HG03060 (cell line): ENCODE data around the gene NUFIP1.
A peak's percentile ranks its signal among the peaks of the same experiment; 100 is the strongest.
"Not testable (repeated sequence)": the region's sequence is repeated elsewhere in the genome, so short reads cannot be mapped to it uniquely, and the experiment has no call there.

ENCODE experiments used
- ATAC-seq: cut with Tn5 transposase; IDR thresholded peaks from one replicate; pipeline ENCODE4 v1.9.1; 2021; ENCODE audit warnings: low read depth, moderate number of reproducible peaks; ENCODE audit not compliant: unreplicated experiment

The NUFIP1 gene

DNA sequence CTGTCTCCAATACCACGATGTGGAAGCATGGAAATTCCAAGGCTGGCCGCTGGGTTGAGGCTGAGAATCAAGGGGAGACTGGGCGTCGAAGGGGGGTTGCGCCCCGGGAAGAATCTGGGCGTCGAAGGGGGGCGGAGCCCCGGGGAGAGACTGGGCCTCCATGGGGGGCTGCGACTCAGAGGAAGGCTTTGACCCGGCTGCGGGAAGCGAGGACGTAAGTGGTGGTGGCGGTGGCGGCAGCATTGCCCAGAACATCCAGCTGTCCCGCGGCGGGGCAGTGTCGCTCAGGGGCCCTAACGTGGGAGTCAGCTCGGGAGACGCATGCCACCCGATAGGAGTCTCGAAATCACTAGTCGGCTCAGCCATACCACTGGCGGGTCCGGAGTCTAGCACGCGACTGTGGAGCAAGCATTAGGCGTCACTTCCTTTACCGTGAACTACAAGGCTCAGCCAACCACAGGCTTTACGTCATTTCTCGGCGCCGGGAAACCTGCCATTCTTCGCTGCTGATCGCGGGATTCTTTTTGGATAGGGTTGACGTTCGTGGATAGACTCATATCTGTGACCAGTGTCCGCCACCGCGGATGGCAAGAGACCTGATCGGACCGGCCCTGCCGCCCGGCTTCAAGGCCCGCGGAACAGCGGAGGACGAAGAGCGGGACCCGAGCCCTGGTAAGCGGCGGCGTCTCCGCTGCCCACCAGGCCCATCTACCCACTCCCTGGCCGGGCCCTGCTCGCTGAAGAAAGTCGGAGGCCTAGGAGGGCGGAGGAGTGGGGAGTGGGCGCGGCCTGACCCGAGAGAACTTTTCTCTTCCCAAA, at the start of gene NUFIP1, which contains the start of gene GPALPP1:
Gene NUFIP1, minus strand, starts transcription at position 401 of the 819 bp plus-strand sequence. Its CDS starts 35 bp downstream, at position 366.
Gene GPALPP1, plus strand, starts transcription at position 468 of the 819 bp plus-strand sequence. Its CDS starts 117 bp downstream, at position 585.
- peak; percentile 87 for ATAC-seq

DNA sequence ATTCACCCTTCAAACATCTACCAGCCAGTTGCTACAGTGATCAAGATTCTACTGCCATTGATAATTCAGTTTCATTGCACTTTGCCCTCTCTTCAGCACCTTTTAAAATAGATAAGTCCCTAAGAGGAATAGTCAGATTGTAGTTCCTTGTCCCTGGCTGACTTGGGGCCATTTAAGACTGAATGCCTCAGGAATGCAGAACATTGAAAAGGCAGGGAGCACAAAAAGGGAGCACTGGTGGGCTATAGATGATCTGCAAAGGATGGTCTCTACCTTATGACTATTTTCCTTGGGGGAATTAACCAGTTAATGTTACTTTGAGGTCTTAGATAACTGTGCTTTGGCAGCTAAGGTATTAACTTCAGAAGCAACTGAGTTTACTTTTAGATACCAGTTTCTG, 46.9 kb upstream of the NUFIP1 start:
- no peak for ATAC-seq

DNA sequence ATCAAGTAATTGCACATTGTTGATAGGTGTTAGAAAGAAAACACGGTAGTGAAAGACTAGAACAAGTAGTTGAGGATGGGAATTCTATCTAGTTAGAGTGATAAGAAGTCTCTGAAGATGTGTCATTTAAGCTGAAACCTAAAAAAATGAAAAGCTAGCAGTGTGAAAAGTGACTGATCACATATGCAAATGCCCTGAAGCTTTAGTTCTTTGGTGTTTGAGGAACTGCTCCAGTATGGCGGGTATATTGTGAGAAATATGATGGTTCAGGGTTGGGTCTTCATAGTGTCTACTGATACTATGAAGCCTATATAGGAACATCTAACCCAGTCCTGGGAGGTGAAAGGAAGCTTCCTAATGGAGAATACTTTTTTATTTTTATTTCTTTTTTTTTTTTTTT, 45.1 kb upstream of the NUFIP1 start:
- ATAC-seq, result no peak

DNA sequence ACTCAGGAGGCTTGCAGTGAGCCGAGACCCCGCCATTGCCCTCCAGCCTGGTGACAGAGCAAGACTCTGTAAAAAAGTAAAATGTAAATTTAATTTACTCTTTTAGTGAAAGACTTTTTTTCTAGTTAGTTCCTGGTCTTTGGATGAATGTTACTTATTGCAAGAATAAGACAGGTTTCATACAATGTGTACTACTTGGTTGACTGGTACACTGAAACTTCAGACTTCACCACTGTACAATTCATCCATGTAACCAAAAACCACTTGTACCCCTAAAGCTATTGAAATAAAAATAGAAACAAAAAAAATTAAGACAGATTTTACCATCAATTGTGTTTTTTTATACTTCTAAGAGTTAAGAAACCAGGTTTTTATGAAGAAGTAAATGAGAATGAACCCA, 35.6 kb upstream of the NUFIP1 start:
- no peak for ATAC-seq

DNA sequence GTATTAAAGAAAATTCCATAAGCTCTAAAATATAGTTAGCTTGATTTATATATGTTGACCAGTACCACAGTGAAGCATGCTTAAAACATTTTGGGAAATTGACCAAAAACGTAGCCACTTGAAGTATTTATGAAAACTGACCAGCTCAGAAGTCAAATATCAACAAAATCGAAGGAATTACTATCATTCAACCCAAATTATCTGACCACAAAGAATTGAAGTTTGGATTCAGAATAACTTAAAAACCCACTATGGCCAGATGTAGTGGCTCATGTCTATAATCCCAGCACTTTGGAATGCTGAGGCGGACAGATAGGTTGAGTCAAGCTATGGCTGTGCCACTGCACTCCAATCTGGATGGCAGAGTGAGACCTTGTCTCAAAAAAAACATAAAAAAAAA, 32.0 kb upstream of the NUFIP1 start:
- no peak for ATAC-seq

DNA sequence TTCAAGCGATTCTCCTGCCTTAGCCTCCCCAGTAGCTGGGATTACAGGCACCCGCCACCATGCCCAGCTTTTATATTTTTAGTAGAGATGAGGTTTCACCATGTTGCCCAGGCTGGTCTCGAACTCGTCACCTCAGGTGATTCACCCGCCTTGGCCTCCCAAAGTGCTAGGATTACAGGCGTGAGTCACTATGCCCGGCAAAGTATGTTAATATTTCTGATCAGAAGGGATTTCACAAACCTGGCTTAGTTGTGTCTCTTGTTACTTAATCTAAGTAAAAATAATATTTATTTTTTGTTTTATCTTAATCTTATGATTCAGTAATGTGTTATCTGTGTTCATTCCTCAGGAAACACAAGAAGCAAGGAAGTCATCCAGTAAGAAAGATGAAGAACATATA, 30.7 kb upstream of the NUFIP1 start:
- ATAC-seq, result not testable (repeated sequence)

DNA sequence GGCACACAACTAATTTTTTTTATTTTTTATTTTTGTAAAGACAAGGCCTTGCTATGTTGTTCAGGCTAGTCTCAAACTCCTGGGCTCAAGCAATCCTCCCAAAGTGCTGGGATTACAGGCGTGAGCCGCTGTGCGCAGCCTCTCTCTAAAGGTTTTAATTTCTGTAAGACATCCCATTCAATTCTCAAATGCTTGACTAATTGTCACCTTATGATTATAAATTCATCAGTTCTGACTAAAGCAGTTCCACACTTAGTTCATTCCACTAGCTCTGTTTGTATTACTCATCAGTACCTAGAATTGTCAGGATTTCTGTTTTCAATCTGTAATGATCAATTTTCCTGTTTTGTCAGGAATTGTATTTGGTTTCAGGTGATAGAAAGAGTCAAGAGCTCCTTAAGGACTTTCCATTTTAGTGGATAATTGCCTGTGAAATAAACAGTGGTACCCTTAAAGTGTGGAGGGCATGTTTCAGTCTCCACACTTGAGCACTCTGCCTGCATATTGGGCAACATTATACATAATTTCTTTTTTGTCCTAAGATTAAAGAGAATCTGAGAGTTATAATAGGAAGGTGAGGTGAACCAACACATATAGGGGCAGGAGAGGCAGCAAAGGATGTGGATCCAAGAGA, 27.6 kb upstream of the NUFIP1 start:
- no peak for ATAC-seq

DNA sequence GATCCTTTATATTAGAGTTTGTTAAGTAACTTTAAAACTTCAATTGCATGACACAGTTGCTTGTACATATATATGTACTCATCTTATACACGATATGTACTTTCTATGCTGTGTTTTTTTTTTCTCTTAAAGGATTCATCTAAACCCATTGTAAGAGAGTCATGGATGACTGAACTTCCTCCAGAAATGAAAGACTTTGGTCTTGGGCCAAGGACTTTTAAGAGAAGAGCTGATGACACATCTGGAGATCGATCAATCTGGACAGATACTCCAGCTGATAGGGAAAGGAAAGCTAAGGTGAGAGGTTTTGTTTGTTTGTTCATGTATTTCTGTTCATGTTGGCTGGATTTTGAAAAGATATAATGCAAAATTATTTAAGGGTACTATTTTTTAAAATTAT, 26.0 kb upstream of the NUFIP1 start:
- no peak for ATAC-seq

DNA sequence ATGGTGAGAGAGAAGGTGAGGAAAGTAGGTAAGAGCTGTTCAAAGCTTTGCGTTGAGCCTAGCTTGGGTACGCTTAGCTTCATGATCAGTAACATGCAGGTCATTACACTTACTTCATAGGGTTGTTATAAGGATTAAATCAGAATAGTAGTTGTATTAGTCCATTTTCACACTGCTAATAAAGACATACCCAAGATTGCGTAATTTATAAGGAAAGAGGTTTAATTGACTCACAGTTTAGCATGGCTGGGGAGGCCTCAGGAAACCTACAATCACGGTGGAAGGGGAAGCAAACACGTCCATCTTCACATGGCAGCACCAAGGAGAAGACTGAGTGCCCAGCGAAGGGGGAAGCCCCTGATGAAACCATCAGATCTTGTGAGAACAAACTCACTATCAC, 21.9 kb upstream of the NUFIP1 start:
- ATAC-seq, result no peak

DNA sequence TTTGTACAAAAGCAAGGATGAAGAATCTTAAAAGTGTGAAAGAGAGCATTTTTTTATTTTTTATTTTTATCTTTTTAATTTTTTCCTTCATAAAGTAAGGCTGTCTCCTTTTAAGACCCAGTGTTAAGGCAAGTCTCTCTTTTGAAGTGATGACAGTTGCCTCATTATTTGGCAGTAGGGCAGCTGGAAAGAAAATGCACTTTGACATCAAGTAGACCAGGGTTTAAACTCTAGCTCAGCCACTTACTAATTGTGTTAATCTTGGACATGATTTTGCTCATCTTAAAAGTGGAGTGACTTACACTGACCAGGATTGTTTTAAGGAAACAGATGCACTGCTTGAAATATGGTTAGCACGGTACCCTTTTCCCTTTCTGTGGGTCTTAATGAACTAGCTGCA, 18.6 kb upstream of the NUFIP1 start:
- no peak for ATAC-seq

DNA sequence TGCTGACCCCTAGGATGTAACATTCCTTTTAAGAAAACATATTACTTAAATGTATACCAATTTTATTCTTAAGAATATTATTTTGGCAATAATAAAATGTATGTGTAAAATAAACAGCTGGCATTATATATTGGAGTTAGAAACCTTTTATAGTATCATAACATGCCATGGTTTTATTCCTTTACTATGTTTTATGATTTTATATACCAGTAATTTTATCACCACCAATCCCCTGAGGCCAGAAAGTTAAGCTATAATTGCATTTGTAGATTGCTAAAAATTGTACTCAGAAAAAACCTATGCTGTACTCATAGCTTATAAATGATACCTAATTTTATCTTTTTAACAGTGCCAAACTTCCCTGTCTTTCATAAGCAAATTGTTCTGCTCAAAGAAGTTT, 18.0 kb upstream of the NUFIP1 start:
- ATAC-seq, result no peak

DNA sequence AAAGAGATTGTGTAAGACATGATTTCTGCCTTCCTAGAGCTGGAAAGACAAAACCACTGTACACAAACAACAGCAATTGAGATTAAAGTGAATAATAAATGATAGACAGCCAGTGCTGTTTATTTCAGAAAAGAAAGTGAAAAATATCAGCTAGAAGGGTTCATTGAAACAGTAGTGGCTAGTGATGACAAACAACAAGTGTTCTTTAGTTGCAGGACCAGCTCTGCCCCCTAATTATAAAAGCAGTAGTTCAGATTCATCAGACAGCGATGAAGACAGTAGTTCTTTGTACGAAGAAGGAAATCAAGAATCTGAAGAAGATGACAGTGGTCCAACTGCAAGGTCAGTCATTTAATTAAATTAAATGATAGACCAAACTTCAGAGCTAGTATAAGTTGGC, 14.8 kb upstream of the NUFIP1 start:
- ATAC-seq, result no peak

DNA sequence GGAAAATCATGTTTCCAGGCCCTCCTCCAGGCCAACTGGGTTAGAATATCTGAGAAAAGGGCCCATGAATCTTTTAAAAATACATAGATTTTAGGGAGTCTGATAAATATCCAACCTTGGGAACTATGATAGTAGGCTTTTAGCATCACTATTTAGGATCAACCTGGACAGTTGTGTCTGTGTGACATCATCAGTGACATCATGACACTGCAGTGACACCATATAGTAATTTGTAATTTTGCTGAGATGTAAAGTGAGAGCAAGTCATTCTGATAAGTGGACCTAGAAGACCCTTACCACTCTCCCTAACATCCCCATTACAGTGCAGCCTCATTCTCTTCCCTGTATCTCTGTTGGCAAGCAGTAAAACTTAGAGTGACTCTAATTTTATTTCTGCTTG, 14.1 kb upstream of the NUFIP1 start:
- ATAC-seq, result no peak

DNA sequence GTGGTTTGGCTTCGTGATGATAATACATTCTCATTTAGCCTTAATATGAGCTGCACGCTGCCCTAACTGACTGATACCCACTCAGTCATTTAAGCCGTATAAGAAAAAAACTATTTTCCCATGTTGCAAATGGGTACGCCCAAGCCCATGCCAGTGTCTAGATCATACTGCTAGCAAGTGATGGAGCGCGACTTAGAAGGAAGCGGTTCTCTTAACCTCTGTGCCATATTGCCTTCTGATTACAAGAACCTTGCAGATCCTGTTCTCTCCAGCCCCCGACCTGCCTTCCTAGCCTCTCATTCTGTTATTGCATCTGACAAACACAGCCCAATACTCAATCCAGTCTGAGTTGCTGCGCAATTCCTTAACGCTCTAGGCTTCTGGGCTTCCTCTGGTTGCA, 670 bp upstream of the NUFIP1 start:
- ATAC-seq, result no peak

DNA sequence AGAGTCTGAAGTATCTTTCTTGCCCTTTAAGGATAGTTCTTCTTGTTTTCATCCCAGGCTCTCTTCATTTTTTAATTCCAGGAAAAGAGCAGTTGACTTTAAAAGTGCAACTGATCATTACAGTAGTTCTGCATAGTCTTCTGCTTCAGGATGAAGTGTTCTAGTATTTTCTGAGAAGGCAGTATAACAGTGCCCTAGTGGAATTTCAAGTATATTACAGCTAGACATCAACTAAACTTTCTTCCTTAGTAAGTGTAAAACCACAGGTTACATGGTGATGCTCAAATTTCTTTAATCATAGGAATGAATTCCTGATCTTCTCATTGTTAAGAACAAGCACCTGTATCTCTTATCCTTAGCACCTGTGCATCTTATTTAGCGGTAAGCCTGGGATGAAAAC, 10.9 kb downstream of the NUFIP1 start:
- ATAC-seq, result no peak

DNA sequence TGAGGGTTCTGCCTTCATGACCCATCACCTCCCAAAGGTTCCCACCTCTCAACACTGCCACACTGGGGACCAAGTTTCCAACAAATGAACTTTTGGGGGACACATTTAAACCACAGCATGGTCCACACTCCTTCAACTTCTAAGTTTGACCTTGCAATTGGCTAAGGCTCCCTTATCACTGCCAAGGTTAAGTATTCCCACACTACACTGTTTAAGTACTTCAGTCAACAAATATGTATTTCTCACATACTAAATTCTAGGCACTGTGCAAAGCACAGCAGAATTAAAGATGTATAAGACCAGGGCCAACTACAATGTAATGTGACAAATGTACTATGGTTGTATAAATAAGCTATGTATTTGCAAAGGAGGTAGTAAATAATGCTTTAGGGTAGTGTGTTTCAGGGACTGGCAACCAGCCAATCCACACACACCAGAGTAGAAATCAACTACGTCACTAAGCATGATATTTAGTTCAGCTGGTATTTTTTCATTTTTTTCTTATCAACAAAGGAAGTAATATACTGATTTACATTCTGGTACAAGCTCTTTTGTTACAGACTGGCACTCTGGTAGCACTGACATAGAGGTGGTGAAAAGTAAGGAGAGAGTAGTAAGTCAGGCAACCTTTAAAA, 12.2 kb downstream of the NUFIP1 start:
- ATAC-seq, result no peak

DNA sequence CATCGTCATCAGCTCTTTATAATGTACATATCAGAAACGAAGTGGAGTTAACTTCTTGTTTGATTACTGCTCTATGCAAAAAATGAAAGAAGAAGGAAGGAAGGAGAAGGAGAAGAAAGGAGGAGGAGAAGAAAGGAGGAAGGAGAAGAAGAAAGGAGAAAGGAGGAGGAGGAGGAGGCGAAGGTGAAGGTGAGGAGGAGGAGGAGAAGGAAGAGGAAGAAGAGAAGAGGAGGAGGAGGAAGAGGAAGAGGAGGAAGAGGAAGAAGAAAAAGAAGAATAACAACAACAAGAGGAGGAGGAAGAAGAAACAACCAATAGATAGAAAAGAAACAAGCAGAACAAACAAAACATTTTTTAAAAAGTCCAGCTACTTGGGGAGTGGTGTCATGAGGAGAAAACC, 13.1 kb downstream of the NUFIP1 start:
- ATAC-seq, result no peak

DNA sequence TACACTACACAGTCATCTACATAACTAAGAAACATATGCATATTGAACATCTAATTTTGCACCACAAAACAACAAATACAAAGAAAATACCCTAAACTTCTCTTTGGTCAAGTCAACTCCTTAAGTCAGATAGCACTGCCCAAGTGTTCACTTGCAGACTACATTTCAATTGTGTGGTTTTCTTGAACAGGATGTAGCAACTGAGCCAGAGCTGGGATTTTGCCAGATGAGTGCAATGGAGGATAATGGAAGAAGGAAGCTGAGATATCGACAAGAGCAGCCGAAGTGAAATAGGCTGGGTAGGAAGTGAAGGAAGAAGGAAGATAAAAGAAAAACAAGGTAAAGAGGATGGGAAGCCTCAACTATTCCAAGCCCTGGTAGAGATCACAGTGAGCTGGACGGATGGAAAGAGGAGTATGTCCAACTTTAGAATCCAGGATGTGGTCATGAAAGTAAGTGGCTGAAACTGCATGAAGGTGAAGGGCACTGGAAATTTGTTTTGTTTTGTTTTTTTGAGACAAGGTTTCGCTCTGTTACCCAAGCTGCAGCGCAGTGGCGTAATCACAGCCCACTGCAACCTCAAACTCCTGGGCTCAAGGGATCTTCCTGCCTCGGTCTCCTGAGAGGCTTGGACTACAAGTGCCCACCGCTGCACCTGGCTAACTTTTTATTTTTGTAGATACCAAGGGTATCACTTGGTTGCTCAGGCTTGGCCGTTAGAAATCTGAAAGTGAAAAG, 15.0 kb downstream of the NUFIP1 start:
- ATAC-seq, result no peak

DNA sequence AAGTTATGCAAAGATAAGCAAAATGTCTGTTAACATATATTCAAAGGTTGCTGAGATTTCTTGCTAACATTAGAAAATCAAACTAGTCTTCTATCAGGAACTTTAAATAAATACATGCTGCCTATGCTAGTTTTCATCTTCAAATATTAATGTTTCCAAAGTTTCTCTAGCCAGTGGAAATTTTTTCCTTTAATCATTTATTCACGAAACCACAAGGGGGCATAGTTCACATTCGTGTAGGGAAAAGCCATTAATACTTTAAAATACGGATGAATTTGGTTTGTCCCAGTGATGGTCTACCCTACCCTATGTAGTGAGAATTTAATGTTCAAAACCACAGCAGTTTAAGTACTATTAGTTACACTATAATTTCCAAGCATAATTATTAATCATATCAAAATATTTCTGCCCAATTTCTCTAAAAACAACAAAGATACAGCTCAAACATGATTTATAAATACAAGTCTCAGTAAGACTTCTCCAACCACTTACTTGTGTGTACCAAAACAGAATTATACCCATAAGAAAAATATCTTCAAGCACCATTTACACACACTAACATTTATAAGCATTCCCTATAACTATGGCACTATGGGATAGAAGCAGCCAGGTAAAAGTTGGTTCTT, 16.2 kb downstream of the NUFIP1 start:
- no peak for ATAC-seq
